Endothelial cell of umbilical vein (primary cell): ENCODE results near the gene HYDIN.
"Not testable (repeated sequence)": the region's sequence is repeated elsewhere in the genome, so short reads cannot be mapped to it uniquely, and the experiment has no call there.

Experiments
- CTCF ChIP-seq, 2 donors: IDR thresholded peaks; 1 replicate in 1 of 2; 2 replicates in 1 of 2; pipeline ENCODE4 v1.5.1; 2011; ENCODE audit warnings: low read length in 2 of 2, mild to moderate bottlenecking in 2 of 2, moderate library complexity in 2 of 2, control low read depth in 1 of 2, inconsistent platforms in 1 of 2, low read depth in 1 of 2; ENCODE audit not compliant: insufficient read depth in 1 of 2; ENCODE audit errors: extremely low read depth in 1 of 2
- EZH2 ChIP-seq: IDR thresholded peaks from 2 replicates; pipeline ENCODE4 v1.6.1; 2012; ENCODE audit warnings: borderline replicate concordance, low read depth, mild to moderate bottlenecking, moderate library complexity, low read length, inconsistent platforms; ENCODE audit not compliant: severe bottlenecking
- GATA2 ChIP-seq: IDR thresholded peaks from 2 replicates; pipeline ENCODE4 v1.7.0; 2011; ENCODE audit warnings: low read depth, mild to moderate bottlenecking, moderate library complexity, mixed read lengths, low read length; ENCODE audit not compliant: insufficient read length, insufficient read depth
- POLR2A ChIP-seq: IDR thresholded peaks from 2 replicates; pipeline ENCODE4 v1.6.1; 2012; ENCODE audit warnings: low read depth, mild to moderate bottlenecking, control low read depth, low read length

- TF ChIP-seq CTCF (IDR thresholded peaks at IDR 0.05; ENCODE audit: extremely low read depth in 1 of 2, insufficient read depth in 1 of 2, low read depth in 1 of 2, low read length in 2 of 2); POLR2A; EZH2; GATA2: not testable (repeated sequence)
Observed at GRCh38 chr16:70920661-70921060, 309.9 kb downstream of the HYDIN start.
